ENCODE measurements around the gene DENND1A. TPM values are rescaled to one million over a fixed set of nuclear protein-coding genes. Genes with fewer than 3 reads are reported as not detected.

Gene DENND1A
- total RNA-seq, 4 donors from 2014 or later = 17.6 to 33.8 (median 22.9) TPM

DNA sequence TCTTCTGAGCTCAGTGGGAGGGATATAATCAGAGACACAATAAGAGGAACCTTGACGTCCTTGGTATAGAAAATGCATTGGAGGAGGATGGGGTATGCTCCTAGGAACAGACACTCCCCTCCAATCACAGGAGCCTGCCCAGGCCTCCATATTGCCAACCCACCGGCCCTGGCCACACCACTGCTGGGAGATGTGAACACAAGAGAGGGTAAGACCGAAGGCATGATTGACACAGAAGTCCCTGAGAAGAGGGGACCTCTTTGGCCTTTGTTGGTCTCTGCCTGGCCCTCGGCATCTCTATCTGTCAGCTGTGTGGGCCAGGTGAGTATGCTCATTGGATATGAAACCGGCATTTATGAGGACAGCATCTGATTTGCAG, 511.9 kb downstream of the DENND1A start:
- TF ChIP-seq, protein P1, sequence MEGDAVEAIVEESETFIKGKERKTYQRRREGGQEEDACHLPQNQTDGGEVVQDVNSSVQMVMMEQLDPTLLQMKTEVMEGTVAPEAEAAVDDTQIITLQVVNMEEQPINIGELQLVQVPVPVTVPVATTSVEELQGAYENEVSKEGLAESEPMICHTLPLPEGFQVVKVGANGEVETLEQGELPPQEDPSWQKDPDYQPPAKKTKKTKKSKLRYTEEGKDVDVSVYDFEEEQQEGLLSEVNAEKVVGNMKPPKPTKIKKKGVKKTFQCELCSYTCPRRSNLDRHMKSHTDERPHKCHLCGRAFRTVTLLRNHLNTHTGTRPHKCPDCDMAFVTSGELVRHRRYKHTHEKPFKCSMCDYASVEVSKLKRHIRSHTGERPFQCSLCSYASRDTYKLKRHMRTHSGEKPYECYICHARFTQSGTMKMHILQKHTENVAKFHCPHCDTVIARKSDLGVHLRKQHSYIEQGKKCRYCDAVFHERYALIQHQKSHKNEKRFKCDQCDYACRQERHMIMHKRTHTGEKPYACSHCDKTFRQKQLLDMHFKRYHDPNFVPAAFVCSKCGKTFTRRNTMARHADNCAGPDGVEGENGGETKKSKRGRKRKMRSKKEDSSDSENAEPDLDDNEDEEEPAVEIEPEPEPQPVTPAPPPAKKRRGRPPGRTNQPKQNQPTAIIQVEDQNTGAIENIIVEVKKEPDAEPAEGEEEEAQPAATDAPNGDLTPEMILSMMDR (IDR thresholded peaks at IDR 0.05; ENCODE audit: low read depth) = no peak

DNA sequence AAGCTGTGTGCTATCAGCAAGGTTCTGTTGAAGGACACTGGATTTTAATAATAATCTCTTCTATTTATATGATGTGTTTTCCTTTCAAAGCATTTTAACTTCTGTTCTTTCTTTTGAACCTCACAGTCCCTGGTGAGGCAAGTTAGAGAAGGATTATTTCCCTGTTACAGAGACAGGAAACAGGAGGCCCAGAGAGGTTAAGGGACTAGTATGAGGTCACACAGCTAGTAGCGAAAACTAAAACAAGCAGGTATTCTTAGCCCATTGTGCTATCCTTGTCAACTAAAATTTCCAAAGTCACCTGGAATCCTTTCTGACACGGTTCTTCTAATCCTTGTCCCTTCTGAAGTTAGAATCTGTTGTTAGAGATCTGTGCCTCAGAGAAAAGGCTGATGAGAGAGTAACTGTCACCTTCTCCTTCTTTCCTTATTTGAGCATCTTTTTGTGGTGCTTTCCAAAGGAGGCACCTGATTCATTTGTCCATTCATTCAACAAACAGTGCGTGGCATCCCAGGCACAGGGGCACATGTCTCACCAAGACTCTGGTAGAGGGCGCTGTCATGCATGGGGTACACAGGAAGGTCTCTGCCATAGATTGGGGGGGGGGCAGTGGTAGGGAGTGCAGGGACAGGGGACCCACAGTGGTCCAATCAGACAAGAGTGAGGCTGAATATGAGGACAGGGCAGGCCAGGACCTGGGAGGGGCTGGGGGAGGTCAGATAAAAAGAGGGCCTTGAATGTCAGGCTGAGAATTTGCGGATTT, 512.5 kb downstream of the DENND1A start:
- TF ChIP-seq, protein P1 (IDR thresholded peaks at IDR 0.05; ENCODE audit: low read depth) = no peak

DNA sequence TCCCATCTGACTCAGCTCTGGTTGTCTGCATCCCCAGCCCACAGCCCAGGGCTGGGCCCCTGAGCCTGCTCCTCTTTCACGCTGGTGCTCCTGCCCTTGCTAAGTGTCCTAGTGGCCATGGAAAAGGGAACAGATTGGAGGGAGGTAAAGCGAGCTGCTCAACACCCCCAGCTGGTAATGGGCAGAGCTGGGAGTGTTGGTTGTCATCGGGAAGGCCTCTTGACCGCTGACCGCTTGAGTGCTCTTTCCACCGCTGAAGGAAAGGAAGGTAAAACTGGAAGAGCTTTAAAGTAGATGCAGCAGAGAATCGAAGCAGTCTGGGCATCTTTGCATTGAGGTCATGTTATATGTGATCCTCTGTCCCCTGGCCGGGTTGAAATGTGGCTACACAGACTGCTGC, 513.8 kb downstream of the DENND1A start:
- TF ChIP-seq, protein P1 (IDR thresholded peaks at IDR 0.05; ENCODE audit: low read depth) = no peak

DNA sequence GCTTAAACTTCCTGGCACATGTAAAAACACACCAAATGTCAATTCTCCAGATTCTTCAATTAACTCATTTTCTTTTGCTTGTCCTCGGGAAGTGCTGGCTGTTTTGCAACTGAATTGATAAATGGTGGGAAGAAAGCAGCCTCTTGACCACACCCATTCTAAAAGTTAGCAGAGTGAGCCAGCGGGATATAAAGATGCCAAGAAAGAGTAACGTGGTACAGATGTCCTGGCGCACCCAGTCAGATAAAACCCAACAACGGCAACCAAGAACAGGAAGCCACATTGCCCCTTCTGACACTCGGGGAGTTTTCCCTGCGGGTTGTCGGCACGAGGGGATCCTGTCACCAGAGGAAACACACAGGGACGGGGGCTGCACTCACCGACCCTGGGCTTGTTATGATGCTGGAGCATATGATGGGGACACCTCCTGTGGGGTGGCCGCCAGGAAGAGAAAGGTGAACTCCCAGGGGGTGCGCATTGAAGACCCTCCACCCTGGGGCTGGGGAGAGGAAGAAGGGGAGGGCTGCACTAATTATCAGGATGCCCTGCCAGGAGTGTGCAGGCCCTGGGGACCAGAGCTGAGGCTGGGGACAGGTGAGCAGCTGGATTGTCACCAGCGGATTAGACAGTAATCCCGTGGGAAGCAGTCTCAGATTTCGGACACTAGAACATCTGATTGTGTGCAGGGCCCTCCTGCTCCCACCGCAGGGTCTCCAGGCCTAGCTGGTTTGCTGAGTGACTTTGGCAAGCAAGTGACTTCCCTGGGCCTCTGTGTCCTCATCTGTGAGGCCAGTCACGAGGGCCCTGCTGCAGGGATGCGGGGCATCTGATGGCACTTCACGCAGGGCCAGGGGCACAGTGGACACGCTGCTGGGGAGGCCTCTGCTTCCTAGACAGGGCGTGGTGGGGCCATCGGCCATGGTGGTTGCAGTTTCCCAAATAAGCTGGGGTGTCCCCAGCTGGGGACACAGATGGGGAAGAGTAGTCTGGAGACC, 514.7 kb downstream of the DENND1A start:
- TF ChIP-seq, protein P1 (IDR thresholded peaks at IDR 0.05; ENCODE audit: low read depth) = no peak

DNA sequence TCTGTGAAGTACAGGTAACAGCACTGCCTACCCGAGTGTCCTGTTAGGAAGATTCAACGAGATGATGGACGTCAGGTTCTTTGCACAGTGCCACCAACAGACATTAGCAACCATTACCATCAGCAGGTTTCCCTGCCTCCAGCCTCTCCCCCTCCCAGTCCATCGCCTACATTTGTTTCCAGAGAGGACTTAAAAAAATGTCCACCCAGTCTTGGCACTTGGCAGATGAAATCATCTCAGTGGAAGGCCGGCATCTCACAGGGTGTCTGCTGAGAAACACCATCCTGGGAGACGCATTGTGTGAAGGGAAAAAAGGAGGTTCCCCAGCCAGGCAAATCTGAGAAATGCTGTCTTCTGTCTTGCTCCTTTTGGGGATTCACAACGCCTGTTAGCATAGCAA, 515.7 kb downstream of the DENND1A start:
- TF ChIP-seq, protein P1 (IDR thresholded peaks at IDR 0.05; ENCODE audit: low read depth) = no peak

DNA sequence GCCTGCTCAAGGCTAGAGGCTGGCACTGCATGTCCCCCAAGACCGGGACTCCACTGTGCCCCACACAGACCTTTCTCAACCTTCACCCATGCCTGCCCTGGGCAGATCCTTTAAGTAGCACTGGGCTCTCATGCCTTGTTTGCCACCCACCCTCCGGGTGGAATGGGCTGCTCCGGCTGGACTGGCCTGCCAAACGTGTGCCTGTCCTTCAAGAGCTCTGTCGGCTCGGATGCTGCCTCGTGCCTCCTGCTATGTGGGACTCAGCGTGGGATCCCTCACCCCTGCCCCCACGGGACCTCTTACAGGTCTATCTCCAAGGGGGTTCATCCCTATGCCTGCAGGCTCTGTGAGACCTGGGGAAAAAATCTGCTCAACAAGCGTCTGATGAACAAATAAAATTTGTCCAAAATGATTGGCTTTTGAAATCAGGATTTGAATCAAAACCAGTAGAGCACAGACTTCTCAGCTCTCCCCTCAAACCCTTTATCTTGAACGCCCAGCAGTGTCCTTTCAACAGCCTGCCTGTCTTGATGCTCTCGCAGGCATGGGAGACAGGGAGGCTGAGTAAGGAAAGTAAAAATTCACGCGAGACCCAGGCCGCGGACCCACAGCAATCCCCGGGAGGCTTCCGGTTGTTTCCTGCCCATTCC, 517.6 kb downstream of the DENND1A start:
- TF ChIP-seq, protein P1 (IDR thresholded peaks at IDR 0.05; ENCODE audit: low read depth) = no peak

Data from subcutaneous adipose tissue (tissue), 4 donors.